ENCODE results near the gene NR6A1. TPM values are rescaled to one million over a fixed set of nuclear protein-coding genes. Genes with fewer than 3 reads are reported as not detected.

The NR6A1 gene
- total RNA-seq, 1 experiment from 2014 or later, result 2.0 TPM

DNA sequence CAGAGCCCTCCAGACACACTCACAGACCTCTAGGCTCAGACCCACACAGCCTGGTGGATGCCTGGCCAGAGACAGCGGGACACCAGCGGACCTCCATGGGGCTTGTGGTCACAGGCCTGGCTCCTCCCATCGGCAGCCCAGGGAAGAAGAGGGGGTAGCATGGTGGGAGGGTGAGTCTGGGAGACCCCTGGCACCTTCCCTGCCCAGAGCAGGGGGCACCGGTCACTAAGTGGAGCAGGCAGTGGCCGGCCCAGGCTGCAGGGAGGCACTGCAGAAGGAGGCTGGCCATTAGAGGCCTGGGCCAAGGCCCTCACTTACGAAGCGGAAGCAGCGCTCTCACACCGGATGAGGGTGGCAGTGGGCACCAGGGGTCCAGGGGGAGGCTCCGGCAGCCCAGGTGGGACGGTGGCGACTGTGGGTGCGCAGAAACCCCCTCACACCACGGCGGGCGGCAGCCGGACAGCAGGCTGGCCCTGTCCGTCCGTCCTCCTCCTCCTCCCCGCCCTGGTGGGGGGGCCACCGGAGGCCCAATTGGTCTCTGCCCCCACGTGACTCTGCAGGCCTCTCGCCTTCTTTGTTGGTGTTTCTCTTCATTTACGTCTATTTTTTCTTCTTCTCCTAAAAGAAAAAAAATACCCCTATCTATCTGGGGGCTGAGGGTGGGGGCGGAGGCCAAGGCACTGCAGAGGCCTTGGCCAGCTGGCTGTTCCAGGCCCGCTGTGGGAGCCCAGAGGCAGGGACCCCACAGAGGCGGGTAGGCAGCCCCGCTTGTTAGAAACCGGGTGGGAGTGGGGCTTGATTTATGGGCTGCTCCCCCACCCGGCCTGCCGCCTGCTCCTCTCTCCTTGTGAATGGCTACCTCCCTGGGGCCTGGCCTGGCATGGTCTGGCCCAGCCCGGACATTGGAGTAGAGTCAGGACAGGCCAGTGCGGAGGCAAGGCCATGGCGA, 263.9 kb downstream of the NR6A1 start, which contains the start of gene NR5A1:
NR5A1 (minus strand) TSS at position 469 of the 949 bp plus-strand sequence. CDS start 4,004 bp downstream, outside the sequence.
- DNase-seq (ENCODE audit: low read depth), result no peak

GRCh38 chr9:124506433-124506832, 264.7 kb downstream of the NR6A1 start:
- no peak for DNase-seq (ENCODE audit: low read depth)

GRCh38 chr9:124505901-124506346, 265.2 kb downstream of the NR6A1 start:
- no peak for DNase-seq (ENCODE audit: low read depth)

GRCh38 chr9:124505006-124505900, 265.9 kb downstream of the NR6A1 start:
- DNase-seq (ENCODE audit: low read depth), result no peak

DNA sequence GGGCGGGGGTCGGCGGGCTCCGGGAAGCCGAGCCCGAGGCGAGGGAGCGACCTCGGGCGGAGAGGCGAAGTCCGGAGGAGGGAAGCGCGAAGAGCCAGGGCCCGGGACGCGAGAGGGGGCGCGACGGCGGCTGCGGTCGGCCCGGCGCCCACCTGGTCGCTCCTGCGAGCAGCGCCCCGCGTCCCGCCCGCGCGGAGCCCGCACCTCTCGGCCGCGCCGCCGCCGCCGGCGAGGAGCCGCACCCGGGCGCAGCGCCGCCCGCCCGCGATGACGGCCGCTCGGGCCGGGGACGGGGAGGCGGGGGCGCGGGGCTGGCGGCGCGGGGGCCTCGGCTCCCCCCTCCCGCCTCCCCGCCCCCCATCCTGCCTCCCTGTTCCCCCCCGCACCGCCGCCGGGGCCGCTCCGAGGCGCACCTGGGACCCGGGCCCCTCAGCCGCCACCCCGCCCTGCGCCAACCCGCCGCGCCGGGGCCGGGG, 266.5 kb downstream of the NR6A1 start:
- no peak for DNase-seq (ENCODE audit: low read depth)

- no peak for DNase-seq (ENCODE audit: low read depth)
These were observed 267.2 kb downstream of the NR6A1 start for GRCh38 chr9:124503713-124504529.

GRCh38 chr9:124502711-124503702, 268.1 kb downstream of the NR6A1 start:
- no peak for DNase-seq (ENCODE audit: low read depth)

DNA sequence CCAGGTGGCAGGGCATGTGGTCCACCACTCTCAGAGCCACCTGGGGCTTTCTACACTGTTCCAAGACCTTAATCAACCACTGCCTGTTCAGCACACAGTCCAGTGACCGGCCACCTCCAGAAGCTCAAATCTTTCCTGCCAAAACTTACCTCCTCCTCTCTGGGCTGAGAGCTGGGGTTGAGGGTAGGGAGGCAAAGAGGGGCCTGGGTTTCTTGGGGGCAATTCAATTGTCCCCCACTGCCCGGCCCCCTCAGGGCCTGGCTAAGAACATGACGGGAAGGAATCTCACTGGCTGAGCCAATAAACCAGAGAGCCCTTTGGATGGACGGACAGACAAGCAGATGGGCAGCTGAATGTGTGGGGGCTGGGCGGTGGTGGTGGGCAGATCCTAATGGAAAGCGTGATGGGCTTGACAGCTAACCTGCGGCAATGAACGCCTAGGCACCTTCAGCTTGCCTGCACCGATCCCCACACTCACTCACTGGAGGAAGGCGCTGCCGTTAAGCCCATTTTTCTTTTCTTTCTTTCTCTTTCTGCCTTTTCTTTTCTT, 269.3 kb downstream of the NR6A1 start:
- no peak for DNase-seq (ENCODE audit: low read depth)

DNA sequence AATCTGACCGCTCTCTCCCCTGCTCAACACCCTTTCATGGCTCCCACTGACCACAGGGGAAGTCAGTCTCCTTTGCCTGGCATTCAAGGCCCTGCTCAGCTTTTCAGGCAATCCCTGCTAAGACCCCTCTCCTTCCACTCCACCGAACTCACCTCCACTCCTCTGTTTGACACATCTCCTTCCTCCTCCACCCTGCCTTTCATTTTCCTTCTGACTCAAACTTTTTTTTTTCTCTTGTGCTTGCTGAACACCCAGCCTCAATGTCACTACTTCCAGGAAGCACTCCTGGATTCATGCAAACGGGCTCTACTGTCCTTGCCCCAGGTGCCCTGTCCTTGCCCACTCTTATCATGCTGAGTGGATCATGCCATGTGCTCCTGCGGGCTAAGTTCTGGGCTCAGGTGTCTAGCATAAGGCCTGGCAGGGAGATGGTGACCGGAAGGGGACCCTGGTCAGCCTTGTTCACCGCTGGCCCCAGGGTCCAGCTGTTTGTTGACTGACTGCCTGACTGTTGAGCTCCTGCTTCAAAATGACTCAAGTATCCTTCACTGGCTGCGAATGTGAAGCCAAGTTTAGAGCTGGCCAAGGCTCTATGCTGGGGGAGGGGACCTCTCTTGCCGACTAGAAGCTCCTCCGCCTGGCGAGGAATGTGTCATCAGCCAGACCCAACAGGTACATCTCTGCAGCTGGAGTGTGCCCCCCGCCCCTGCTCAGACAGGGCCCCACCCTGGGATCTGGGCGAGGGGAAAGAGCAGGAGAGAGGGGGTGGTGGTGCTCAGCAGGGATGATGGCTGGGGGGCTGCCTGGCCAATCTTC, 270.1 kb downstream of the NR6A1 start:
- DNase-seq (ENCODE audit: low read depth), result no peak

DNA sequence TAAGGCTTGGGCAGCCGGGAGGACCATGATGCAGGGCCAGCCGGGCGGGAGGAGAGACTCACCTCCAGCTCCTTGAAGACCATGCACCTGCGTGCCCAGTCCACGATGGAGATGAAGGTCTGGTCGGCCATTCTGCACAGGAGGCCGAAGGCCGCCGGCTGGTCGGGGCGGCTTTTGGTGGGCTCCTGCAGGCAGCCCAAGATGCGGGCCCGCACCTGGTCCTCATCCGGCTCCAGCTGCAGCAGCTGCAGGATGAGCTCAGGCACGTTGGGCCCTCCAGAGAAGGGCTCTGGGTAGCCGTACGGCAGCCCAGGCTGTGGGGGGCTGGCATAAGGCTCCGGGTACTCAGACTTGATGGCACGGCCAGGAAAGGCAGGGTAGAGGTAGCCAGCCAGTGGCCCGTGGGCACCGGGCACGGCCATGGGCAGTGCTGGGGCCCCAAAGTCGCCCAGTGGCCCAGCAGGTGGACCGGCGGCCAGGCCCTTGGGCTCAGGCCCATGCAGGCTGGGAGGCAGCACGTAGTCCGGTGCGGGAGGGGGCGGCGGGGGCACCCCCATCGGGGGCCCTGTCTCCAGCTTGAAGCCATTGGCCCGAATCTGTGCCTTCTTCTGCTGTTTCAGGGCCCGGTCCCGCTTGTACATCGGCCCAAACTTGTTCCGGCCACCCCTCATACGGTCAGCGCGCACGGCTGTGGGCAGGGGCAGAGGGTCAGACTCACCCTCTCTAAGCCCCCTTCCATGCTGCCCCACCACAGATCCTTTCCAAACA, 270.9 kb downstream of the NR6A1 start:
- no peak for DNase-seq (ENCODE audit: low read depth)

DNA sequence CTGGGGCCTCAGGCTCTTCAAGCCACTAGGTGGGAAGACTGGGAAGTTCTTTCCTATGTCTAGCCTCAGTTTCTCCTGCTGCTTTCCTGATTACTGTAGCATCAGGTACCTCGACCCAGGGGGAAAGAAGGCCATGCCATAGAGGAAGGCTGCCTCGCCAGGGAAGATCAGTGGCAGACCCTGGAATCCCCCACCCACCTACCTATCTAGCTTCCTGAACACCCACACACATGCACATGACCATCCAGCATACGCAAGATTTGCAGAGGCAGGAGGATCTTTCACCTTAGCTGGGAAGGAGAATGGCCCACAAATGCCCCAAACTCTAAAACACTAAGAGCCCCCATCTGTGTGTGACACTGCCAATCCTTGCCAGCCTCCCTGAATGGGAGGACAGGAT, 271.9 kb downstream of the NR6A1 start:
- DNase-seq (ENCODE audit: low read depth), result no peak

GRCh38 chr9:124498499-124499146, 272.5 kb downstream of the NR6A1 start:
- DNase-seq (ENCODE audit: low read depth), result no peak

DNA sequence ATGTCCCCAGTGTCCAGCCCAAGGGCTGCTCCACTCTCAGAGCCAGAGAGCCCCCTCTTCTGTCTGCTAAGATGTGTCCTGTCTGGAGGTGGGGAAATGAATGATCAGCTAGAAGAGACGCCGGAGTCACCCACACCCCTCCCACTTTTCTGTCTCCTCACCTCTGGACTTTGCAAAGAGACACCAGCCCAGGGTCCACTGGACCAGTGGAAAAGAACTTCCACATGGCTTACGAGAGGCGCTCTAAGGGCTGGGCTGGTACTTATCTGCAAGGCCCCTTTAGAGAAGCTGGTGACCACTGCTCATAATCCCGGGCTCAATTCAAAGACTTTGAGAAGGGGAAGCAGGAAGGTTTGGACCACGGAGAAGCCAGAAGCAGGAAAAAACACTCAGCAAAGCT, 273.1 kb downstream of the NR6A1 start:
- no peak for DNase-seq (ENCODE audit: low read depth)

DNA sequence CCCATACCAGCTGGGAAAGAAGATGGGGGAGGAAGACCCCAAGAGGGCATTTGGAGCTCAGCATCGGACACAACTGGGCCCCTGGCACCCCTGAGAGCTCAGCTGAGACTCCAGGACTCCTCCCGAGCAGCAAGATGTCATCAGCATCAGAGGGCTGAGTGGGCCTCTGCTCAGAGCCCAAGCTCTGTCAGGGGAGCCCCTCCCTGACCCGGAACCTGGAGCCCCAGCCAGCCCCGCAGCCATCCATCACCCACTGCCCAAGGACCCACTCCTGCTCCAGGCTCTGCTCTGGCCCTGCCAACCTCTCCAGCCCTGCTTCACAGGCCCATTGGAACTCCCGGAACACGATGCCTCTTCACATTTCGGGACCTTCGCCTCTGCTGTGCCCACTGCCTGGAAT, 273.7 kb downstream of the NR6A1 start:
- no peak for DNase-seq (ENCODE audit: low read depth)

DNA sequence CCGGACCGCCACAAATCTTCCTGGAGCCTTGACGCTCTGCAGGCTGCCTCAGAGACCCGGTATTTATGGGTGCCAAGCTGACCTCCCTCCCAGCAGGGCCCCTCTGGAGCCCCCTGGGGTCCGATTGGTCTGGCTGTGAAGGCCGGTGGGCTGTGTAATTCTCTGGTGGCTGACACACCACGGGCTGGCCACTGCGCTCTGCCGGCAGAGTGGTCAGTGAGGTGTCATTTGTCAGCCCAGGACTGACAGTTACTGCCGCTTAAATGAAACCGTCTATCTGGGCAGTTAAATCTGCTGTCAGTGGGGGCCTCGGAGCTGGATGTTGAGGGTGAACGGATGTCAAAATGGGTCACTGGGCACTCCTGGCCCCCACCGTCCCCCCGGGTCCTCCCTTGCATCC, 274.6 kb downstream of the NR6A1 start:
- no peak for DNase-seq (ENCODE audit: low read depth)

DNA sequence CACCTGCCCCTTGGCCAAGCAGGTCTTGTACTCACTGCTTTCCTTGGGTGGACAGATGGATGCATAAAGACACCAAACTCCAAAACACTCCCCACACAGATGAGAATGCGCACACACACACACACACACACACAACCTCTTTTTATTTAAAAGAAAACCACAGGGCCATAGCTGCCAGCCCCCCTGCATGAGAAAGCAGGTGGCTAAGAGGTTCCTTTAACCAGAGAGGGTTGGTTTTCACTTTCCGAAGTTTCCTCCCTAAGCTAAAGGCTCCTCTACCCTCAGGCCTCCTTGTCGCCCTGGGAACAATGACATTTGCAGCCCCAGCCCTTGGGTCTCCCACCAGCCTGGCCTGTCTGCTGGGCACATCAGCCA, 275.0 kb downstream of the NR6A1 start:
- no peak for DNase-seq (ENCODE audit: low read depth)
